Neural progenitor cell (in vitro differentiated cells): ENCODE measurements around the gene TPM1. TPM values are rescaled to one million over a fixed set of nuclear protein-coding genes. Genes with fewer than 3 reads are reported as not detected.

Source experiments
- DNase-seq: peaks from one replicate; pipeline ENCODE4 v3.0.0-alpha.2; 2016; ENCODE audit warnings: low spot score
- H2AFZ ChIP-seq: fragments of 200-600 bp; sonication (generic); replicated peaks from 2 replicates; pipeline ENCODE4 v1.6.1; 2016; ENCODE audit warnings: antibody characterized with exemption
- H3F3A ChIP-seq: fragments of 200-600 bp; sonication (generic); 2 replicates; pipeline ENCODE4 v1.6.1; 2016; ENCODE audit warnings: antibody characterized with exemption, low read depth
- H3K27ac ChIP-seq: fragments of 200-600 bp; sonication (generic); 2 replicates; pipeline ENCODE4 v1.5.1; 2016; ENCODE audit warnings: mild to moderate bottlenecking
- H3K27me3 ChIP-seq: fragments of 200-600 bp; sonication (generic); 2 replicates; pipeline ENCODE4 v1.6.1; 2016; ENCODE audit warnings: mild to moderate bottlenecking, moderate library complexity
- H3K36me3 ChIP-seq: fragments of 200-600 bp; sonication (generic); 2 replicates; pipeline ENCODE4 v1.5.1; 2016
- H3K4me1 ChIP-seq: fragments of 200-600 bp; sonication (generic); 2 replicates; pipeline ENCODE4 v1.6.1; 2016; ENCODE audit warnings: mixed run types
- H3K4me2 ChIP-seq: fragments of 200-600 bp; sonication (generic); 2 replicates; pipeline ENCODE4 v1.6.1; 2016
- H3K4me3 ChIP-seq: fragments of 200-600 bp; sonication (generic); 2 replicates; pipeline ENCODE4 v1.5.1; 2016
- H3K79me2 ChIP-seq: fragments of 200-600 bp; sonication (generic); 2 replicates; pipeline ENCODE4 v1.6.1; 2016; ENCODE audit warnings: low read depth
- H3K9ac ChIP-seq: fragments of 200-600 bp; sonication (generic); 2 replicates; pipeline ENCODE4 v1.6.1; 2016
- H3K9me3 ChIP-seq: fragments of 200-600 bp; sonication (generic); 2 replicates; pipeline ENCODE4 v1.5.1; 2016; ENCODE audit warnings: low read depth
- H4K20me1 ChIP-seq: fragments of 200-600 bp; sonication (generic); 2 replicates; pipeline ENCODE4 v1.6.1; 2016; ENCODE audit warnings: low read depth
- H3K27ac Mint-ChIP-seq: 3 replicates; pipeline ENCODE4 v1.8.0; 2021; ENCODE audit warnings: mixed read lengths
- H3K27me3 Mint-ChIP-seq: 2 replicates; pipeline ENCODE4 v1.8.0; 2022; ENCODE audit warnings: low read depth, mild to moderate bottlenecking, inconsistent platforms, moderate library complexity, mixed read lengths; ENCODE audit not compliant: insufficient read depth
- H3K36me3 Mint-ChIP-seq: 3 replicates; pipeline ENCODE4 v1.8.0; 2021; ENCODE audit warnings: mixed read lengths
- H3K4me1 Mint-ChIP-seq: 3 replicates; pipeline ENCODE4 v1.8.0; 2021; ENCODE audit warnings: mixed read lengths
- H3K4me3 Mint-ChIP-seq: 3 replicates; pipeline ENCODE4 v1.8.0; 2021; ENCODE audit warnings: mild to moderate bottlenecking, moderate library complexity, mixed read lengths
- H3K9me3 Mint-ChIP-seq: 3 replicates; pipeline ENCODE4 v1.8.0; 2020; ENCODE audit warnings: mixed read lengths
- CTCF ChIP-seq: fragments of 200-600 bp; sonication (generic); IDR thresholded peaks from 2 replicates; pipeline ENCODE4 v1.5.1; 2017; ENCODE audit warnings: antibody characterized with exemption, mild to moderate bottlenecking
- EZH2 ChIP-seq: fragments of 200-600 bp; sonication (generic); IDR thresholded peaks from 2 replicates; pipeline ENCODE4 v1.6.1; 2017; ENCODE audit warnings: antibody characterized with exemption, mild to moderate bottlenecking, moderate library complexity
- EZH2phosphoT487 ChIP-seq: fragments of 200-600 bp; sonication (generic); IDR thresholded peaks from 2 replicates; pipeline ENCODE4 v1.6.1; 2017; ENCODE audit warnings: antibody characterized with exemption
- total RNA-seq: library from RNA; depleted of rRNA; stranded (reverse); fragments of >200 nt; gene quantifications from 2 replicates; pipeline ENCODE4 v1.2.3, GENCODE V29; 2015; ENCODE audit warnings: low replicate concordance

The TPM1 gene
- total RNA-seq, 1 donor from 2014 or later, result 623 TPM

DNA sequence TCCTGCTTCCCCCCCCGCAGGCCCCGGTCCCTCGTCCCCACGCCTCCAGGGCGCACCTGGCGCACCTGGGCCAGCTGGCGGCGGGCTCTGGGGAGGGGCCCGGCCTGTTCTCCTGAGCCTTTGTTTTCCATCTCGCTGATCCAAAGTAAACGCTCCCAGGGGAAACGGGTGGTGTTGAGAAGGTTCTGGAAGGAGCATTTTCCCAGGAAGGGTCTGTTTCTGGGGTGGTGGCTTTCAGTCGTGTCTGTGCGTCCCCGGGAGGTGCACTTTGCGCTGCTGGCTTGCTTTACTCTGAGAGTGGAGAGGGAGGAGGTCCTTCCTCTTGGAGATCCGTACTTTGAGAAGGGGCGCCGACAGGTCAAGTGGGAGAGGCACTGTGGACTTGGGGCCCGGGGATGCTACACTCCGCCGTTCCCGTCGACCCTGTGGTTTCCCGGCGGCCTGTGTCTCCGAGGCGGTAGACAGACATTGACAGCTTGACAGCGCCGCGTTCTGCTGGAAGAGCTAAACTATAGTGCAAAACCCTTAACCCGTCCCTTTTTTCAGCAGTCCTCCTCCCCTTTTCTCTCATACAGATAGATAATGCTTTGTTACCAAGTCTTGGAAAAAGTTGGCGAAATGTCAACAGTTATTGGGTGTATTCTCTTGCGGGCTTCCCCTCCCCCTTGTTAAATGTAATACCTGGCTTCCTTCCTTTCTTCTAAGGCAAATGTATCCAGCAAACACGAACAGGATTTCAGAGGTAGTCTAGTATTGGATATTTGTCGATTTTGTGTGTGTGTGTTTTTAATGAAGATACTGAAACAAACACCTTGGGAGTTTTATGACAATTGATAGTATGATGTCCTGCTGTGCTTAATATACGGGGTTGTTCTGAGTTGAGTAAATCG lies 6.5 kb downstream of the TPM1 start:
- Mint-ChIP-seq H3K9me3 (no peaks in the 10 kb centered on the region), H3K36me3 (peaks cover 30% of the 10 kb centered on the region), H3K4me1 (peaks cover 73% of the 10 kb centered on the region), H3K27me3 (no peaks in the 10 kb centered on the region), H3K27ac (peak overlapping the region; percentile 32), H3K4me3 (peak overlapping the region; percentile 90)
- Histone ChIP-seq H3F3A (peaks cover 72% of the 10 kb centered on the region), H4K20me1 (peaks cover 89% of the 10 kb centered on the region), H3K4me3 (peak overlapping the region; percentile 94), H3K4me1 (peaks cover 59% of the 10 kb centered on the region), H3K4me2 (peak overlapping the region; percentile 98), H3K79me2 (peaks cover 89% of the 10 kb centered on the region), H3K27me3 (no peaks in the 10 kb centered on the region), H3K9me3 (no peaks in the 10 kb centered on the region), H3K9ac (peak overlapping the region; percentile 7), H3K27ac (peak overlapping the region; percentile 17), H2AFZ (no peak overlapping the region), H3K36me3 (peaks cover 10% of the 10 kb centered on the region)
- peak; percentile 65 for DNase-seq
- TF ChIP-seq EZH2phosphoT487 (no peak), EZH2 (no peak), CTCF (no peak)

DNA sequence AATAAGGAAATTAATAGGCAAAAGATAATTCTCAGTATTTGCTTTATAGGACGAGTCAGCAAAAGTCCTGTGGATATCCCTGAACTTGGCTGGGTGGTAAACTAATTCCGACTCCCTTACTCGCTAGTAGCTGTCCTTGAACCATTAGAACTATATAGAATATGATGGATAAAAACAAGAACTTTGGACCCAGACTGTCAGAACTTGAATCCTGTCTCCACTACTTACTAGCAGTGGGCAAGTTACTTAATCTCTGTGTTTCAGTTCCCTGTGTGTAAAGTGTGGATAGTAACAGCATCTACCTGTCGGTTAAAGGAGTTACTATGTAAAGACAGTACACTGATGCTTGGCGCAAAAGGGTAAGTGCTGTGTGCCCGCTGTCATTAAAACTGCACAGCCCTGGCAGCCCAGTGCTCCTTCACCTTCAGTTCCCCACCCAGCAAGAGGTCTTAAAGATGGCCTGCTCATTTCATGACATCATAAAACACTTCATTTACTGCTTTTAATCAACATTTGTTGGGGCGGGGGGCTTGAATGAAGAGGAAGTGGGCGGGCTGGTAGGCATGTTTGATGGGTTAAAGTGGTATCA lies 7.3 kb downstream of the TPM1 start:
- Histone ChIP-seq H3K27me3 (no peaks in the 10 kb centered on the region), H4K20me1 (peaks cover 92% of the 10 kb centered on the region), H2AFZ (no peak overlapping the region), H3K9ac (no peak overlapping the region), H3K4me1 (peaks cover 59% of the 10 kb centered on the region), H3K79me2 (peaks cover 92% of the 10 kb centered on the region), H3K4me3 (peak overlapping the region; percentile 94), H3F3A (peaks cover 71% of the 10 kb centered on the region), H3K36me3 (peaks cover 10% of the 10 kb centered on the region), H3K4me2 (peak overlapping the region; percentile 98), H3K9me3 (no peaks in the 10 kb centered on the region), H3K27ac (no peak overlapping the region)
- Mint-ChIP-seq H3K27ac (no peak overlapping the region), H3K4me1 (peaks cover 73% of the 10 kb centered on the region), H3K4me3 (peak overlapping the region; percentile 10), H3K27me3 (no peaks in the 10 kb centered on the region), H3K36me3 (peaks cover 33% of the 10 kb centered on the region), H3K9me3 (no peaks in the 10 kb centered on the region)
- no peak for TF ChIP-seq EZH2phosphoT487
- no peak for TF ChIP-seq CTCF
- TF ChIP-seq EZH2, result no peak
- DNase-seq, result no peak

DNA sequence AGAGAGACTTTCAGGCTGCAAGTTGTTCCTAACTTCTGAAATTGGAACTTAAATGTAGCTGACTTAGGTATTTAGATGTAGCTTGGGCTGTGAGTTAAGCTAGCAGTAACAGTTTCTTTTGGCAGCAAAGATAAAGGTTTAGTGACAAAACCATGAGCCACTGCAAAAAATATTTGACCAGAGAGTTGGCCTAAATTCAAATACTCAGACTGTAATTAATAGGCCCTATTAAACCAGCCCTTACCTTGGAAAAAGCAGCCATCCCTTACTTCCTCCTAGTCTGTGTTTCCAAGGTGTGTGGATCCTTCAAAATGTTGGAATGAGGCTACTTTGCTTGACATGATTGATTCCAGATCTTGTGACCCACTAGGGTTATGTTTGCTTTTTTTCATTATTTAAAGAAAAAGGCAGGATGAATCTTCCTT lies 8.2 kb downstream of the TPM1 start:
- peaks cover 93% of the 10 kb centered on the region for H4K20me1 ChIP-seq
- no peak overlapping the region for H3K27ac ChIP-seq
- H3K79me2 ChIP-seq, result peaks cover 93% of the 10 kb centered on the region
- H3K4me2 ChIP-seq, result peak overlapping the region; percentile 98
- no peak for DNase-seq
- Mint-ChIP-seq H3K9me3 (no peaks in the 10 kb centered on the region), H3K4me3 (no peak overlapping the region), H3K27me3 (no peaks in the 10 kb centered on the region), H3K4me1 (peaks cover 68% of the 10 kb centered on the region), H3K36me3 (peaks cover 32% of the 10 kb centered on the region), H3K27ac (no peak overlapping the region)
- H3K27me3 ChIP-seq, result no peaks in the 10 kb centered on the region
- no peak overlapping the region for H2AFZ ChIP-seq
- H3F3A ChIP-seq, result peaks cover 67% of the 10 kb centered on the region
- TF ChIP-seq CTCF (no peak), EZH2phosphoT487 (no peak), EZH2 (no peak)
- no peak overlapping the region for H3K4me3 ChIP-seq
- peaks cover 52% of the 10 kb centered on the region for H3K4me1 ChIP-seq
- no peaks in the 10 kb centered on the region for H3K9me3 ChIP-seq
- no peak overlapping the region for H3K9ac ChIP-seq
- peaks cover 17% of the 10 kb centered on the region for H3K36me3 ChIP-seq
